Measurements from ENCODE around the gene THSD4.

- TF ChIP-seq CTCF (conservative IDR thresholded peaks at IDR 0.05) (no peak), EZH2 (IDR thresholded peaks at IDR 0.05; ENCODE audit: low read depth) (no peak)
Observed at GRCh38 chr15:71547011-71547410, 431.7 kb downstream of the THSD4 start.
